Parathyroid adenoma (tissue), 2 donors: ENCODE data around the gene FKBP14.
A peak's percentile ranks its signal among the peaks of the same experiment; 100 is the strongest.

Source experiments
- H2AFZ ChIP-seq: fragments of 300-600 bp; sonication (generic); one replicate; pipeline ENCODE4 v1.7.0; 2017; ENCODE audit warnings: antibody characterized with exemption, mild to moderate bottlenecking
- H3K27ac ChIP-seq: fragments of 300-600 bp; sonication (generic); one replicate; pipeline ENCODE4 v1.7.0; 2017
- H3K27me3 ChIP-seq: fragments of 300-600 bp; sonication (generic); one replicate; pipeline ENCODE4 v1.7.0; 2017; ENCODE audit warnings: low read length; ENCODE audit not compliant: control insufficient read depth, insufficient read depth
- H3K36me3 ChIP-seq: fragments of 300-600 bp; sonication (generic); one replicate; pipeline ENCODE4 v1.7.0; 2017; ENCODE audit warnings: low read length; ENCODE audit not compliant: control insufficient read depth, insufficient read depth
- H3K4me1 ChIP-seq: fragments of 300-600 bp; sonication (generic); one replicate; pipeline ENCODE4 v1.7.0; 2017; ENCODE audit warnings: control low read depth
- H3K4me2 ChIP-seq: fragments of 300-600 bp; sonication (generic); one replicate; pipeline ENCODE4 v1.7.0; 2017; ENCODE audit warnings: low read length
- H3K4me3 ChIP-seq: fragments of 300-600 bp; sonication (generic); one replicate; pipeline ENCODE4 v1.7.0; 2017; ENCODE audit warnings: low read depth, low read length
- H3K79me2 ChIP-seq: fragments of 300-600 bp; sonication (generic); one replicate; pipeline ENCODE4 v1.7.0; 2017; ENCODE audit warnings: control low read depth
- H3K9ac ChIP-seq: fragments of 300-600 bp; sonication (generic); one replicate; pipeline ENCODE4 v1.7.0; 2017; ENCODE audit warnings: mild to moderate bottlenecking
- H3K9me3 ChIP-seq: fragments of 300-600 bp; sonication (generic); one replicate; pipeline ENCODE4 v1.7.0; 2017; ENCODE audit warnings: low read length; ENCODE audit not compliant: control insufficient read depth
- CTCF ChIP-seq: fragments of 300-600 bp; sonication (generic); IDR thresholded peaks from one replicate; pipeline ENCODE4 v1.7.0; 2017; ENCODE audit warnings: antibody characterized with exemption, mild to moderate bottlenecking
- donor health status: primary hyperparathyroidism.

FKBP14 gene

GRCh38 chr7:29988424-29989256 lies 37.9 kb downstream of the FKBP14 start:
- Histone ChIP-seq H3K79me2 (peaks cover 26% of the 10 kb centered on the region), H3K4me1 (peaks cover 2% of the 10 kb centered on the region), H3K36me3 (no peaks in the 10 kb centered on the region), H3K9ac (no peak overlapping the region), H3K4me2 (peak overlapping the region; percentile 60), H2AFZ (peak overlapping the region; percentile 75), H3K4me3 (peak overlapping the region; percentile 76), H3K27ac (peak overlapping the region; percentile 81), H3K9me3 (no peaks in the 10 kb centered on the region), H3K27me3 (no peaks in the 10 kb centered on the region)
- no peak for TF ChIP-seq CTCF

GRCh38 chr7:29987811-29988317 lies 38.6 kb downstream of the FKBP14 start:
- no peak overlapping the region for H3K4me3 ChIP-seq

GRCh38 chr7:29987083-29987482 lies 39.4 kb downstream of the FKBP14 start:
- Histone ChIP-seq H3K4me1 (peaks cover 2% of the 10 kb centered on the region), H3K9me3 (no peaks in the 10 kb centered on the region), H3K4me2 (no peak overlapping the region), H3K27me3 (no peaks in the 10 kb centered on the region), H2AFZ (no peak overlapping the region), H3K36me3 (no peaks in the 10 kb centered on the region), H3K79me2 (peaks cover 32% of the 10 kb centered on the region), H3K4me3 (no peak overlapping the region), H3K9ac (no peak overlapping the region), H3K27ac (no peak overlapping the region)
- no peak for TF ChIP-seq CTCF

More at GRCh38 chr7:29987811-29988317, 38.6 kb downstream of the FKBP14 start:
- no peak overlapping the region for H3K9ac ChIP-seq
- H3K4me1 ChIP-seq, result peaks cover 2% of the 10 kb centered on the region
- H3K79me2 ChIP-seq, result peaks cover 27% of the 10 kb centered on the region
- peak overlapping the region; percentile 81 for H3K27ac ChIP-seq
- H3K36me3 ChIP-seq, result no peaks in the 10 kb centered on the region
- H3K4me2 ChIP-seq, result no peak overlapping the region
- H2AFZ ChIP-seq, result peak overlapping the region; percentile 75
- H3K27me3 ChIP-seq, result no peaks in the 10 kb centered on the region
- no peaks in the 10 kb centered on the region for H3K9me3 ChIP-seq
- TF ChIP-seq CTCF, result no peak

- no peaks in the 10 kb centered on the region for H3K27me3 ChIP-seq
- H3K79me2 ChIP-seq, result peaks cover 33% of the 10 kb centered on the region
- H3K9me3 ChIP-seq, result no peaks in the 10 kb centered on the region
- no peak overlapping the region for H3K9ac ChIP-seq
- no peak overlapping the region for H3K27ac ChIP-seq
- no peak for TF ChIP-seq CTCF
- H3K36me3 ChIP-seq, result no peaks in the 10 kb centered on the region
- no peak overlapping the region for H2AFZ ChIP-seq
- H3K4me2 ChIP-seq, result no peak overlapping the region
- no peak overlapping the region for H3K4me3 ChIP-seq
- H3K4me1 ChIP-seq, result peaks cover 5% of the 10 kb centered on the region
Measured at GRCh38 chr7:29980151-29980550, 46.4 kb downstream of the FKBP14 start.
